SW 1271 (cell line): ENCODE results near the gene WDR93.

Experiments
- DNase-seq, 2 experiments: peaks; one replicate each; lab custom pipeline; 2025; lab: John Stamatoyannopoulos, UW

Gene WDR93

DNA sequence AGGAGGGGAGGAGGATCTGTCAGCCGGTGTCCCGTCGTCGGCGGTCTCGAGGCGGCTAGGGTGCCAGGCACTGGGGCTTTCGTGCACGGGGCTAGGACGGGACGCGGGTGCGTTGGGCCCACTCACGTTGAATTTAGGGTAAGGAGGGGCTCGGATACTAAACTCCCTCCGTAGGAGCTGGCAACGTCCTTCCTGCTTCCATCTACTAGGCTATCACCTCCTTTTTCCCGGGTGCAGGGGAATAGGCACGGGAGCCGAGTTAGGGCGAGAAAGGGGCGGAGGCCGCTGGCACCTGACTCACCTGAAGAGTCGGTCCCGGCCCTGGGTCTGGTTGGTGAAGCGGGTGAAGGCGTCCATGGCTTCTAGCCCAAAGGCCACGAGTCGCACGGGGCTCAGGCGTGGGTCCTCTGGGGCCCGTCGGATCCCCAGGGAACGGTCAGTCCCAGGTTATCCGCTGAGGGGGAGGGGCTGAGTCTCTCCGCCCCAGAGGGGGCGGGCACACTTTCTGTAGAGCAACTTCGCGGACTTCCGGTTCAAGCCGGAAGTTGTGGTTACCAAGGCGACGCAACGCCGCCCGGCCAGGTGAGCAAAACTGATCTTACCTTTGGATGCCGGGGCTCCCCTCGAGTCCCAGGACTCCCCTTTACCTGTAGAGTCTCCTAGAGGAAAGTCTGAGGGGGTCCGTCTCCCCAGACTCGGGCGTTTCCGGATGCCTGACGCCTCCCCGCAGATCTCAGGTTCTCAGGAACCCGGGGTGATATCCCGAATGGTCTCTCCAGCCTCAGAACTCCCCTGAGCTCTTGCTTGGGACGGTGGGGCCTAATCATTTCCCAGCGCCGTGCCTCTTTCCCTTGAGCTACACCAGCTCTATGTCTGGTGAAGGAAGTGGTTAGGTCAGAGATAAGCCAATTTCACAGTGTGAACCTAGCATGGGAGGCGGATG lies at the start of gene WDR93, which contains the start of gene PEX11A:
Gene WDR93 (plus strand): TSS at position 536 of the 943 bp plus-strand sequence. CDS start 10,936 bp downstream, outside the sequence.
Gene PEX11A (minus strand): TSS at position 479 of the 943 bp plus-strand sequence. CDS start 122 bp downstream, at position 357.
- peak; percentile 55 to 80 for DNase-seq

DNA sequence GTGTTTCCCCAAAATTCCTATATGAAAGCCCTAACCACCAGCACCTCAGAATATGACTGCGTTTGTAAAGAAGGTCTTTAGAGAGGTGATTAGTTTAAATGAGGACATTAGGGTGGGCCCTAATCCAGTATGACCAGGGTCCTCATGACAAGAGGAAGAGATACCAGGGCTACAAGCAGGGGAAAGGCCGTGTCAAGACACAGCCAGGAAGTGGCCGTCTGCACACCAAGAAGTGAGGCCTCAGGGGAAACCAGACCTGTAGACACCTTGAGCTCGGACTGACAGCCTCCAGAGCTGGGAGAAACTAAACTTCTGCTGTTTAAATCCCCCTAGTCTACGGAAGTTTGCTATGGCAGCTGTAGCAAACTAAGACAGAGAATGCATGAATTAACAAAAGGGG lies 49.6 kb upstream of the WDR93 start:
- DNase-seq, result no peak

DNA sequence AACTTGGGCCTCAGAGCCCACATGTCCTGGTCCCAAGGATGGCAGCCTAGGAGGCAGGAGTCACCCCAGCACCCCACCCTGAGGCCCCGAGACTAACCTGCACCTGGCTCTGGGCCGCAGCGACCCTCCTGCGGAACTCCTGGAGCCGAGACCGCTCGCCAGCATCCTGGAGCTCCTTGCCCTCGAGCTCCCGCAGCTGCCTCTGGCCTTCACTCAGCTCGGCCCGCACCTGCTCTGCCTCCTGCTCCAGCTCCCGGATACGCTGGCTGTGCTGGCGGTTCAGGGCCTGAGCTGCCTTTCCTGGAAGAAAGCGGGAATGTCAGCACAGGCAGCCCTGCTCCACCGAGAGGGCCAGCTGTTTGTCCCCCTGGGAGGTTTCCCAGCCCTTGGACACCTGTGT lies 48.5 kb upstream of the WDR93 start:
- DNase-seq, result no peak

DNA sequence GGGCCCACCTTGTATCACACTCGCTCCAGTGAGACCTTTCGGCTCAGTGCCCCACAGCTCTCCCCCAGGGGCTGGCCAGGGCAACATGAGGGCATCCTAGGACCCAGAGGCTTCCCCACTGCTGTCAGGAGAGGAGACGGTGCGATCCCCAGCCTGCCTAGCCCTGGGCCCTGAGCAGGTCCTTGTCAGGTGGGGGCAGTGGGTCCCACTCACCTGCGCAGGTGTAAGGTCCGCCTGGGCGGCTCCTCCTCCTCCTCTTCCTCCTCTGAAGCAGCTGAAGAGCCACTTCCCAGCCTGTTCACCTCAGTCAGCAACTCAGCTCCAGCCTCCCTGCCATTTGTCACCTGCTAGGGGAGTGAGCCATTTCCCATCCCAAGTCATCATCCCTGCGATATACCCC lies 44.9 kb upstream of the WDR93 start:
- DNase-seq, result no peak

DNA sequence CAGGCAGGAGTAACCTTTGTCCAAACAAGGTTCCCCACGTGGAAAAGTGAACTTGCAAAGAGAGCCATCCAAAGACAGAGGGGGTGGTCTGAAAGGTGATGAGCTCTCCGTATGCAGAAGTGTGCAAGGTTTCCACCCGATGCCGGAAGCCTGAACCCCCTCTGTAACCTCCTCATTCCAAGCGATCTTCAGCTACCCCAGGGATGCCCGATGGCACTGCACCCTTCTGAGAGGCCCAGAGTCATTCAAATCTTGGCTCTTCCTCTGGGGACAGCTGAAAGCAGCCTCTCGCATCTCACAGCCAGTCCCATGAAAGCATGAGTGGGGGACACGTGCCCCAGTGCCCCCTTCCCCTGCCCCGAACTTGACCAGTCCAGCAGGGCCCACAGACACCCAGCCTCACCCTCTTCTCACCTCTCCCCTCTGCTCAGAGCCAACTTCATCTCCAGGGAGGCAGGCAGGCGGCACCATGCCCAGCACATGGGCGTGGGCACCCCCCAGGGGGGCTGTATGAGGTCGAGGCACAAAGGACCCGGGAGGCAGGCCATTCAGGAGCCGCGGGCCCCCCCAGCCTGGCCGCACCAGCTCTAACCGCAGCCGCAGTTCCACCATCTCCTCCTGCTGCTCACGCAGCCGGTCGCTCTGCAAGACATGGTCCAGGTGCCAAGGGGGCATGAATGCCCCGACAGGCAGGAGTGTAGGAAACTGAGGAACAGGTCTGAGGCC lies 44.0 kb upstream of the WDR93 start:
- DNase-seq, result no peak

DNA sequence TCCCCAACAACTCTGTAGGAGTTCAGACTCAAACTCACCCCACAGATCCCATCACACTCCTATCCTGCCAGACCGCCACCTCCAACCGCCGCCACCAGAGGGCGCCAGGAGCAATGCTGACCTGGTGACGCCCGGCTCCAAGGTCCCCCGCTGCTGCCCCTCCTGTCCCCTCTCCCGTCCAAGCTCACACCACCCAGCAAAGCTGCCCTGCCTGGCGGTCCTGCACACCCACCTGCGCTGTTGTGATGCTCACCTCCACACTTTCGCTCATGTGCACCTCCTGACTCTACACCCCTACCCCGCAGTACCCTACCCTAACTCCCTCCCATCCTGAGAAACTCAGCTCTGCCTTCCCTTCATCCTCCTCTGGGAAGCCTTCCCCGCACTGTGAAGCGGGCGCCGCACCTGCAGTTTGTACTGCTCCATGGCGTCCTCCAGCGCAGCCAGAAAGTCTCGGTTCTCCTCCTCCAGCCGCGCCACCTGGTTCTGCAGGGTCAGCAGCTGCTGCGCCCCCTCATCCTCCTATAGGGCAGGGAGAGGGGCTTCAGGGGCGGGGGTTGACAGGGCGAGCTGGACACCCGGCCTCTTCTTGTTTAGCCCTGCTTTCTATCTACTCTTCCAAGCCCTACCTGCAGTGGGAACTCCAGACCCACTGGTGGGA lies 43.3 kb upstream of the WDR93 start:
- peak in 1 of 2 experiments; percentile 35 for DNase-seq

DNA sequence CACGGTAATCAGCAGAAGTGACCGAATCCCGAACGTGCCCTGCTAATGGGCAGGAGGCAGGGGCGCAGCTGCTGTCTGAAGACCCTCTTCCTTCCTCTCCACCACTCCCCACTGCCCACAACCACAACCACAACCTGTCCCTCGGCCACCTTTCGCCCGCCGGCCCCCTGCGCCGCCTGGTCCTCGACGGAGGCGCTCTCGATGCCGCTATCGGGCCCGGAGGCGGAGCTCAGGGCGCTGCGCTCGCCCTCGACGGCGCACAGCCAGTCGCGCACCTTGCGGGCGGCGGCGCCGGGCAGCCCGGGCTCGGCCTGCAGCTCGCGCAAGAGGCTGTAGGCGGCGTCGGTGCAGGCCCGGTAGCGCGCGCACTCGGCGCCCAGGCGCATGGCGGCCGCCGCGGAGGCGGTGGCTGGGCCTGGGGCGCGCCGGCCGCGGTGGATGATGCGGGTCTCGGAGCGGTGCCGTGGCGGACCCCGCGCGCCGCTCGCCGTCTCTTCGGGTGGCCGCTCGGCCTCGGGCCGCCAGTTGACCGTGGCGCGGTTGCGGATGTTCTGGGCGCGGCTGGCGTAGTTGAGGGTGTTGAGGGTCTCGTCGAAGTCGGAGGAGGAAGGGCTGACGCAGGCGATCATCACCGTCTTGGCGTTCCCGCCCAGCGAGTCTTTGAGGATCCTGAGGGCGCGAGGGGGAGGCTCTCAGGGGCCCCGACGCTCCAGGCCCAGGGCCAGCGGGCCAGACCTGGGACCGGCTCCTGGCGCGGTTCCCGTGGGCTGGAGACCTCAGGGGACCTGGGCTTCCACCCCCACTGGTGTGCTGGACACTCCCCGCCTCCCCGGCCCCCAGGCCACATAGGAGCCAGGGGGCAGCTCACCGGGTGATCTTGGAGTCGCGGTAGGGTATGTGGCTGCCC lies 42.3 kb upstream of the WDR93 start:
- no peak for DNase-seq

DNA sequence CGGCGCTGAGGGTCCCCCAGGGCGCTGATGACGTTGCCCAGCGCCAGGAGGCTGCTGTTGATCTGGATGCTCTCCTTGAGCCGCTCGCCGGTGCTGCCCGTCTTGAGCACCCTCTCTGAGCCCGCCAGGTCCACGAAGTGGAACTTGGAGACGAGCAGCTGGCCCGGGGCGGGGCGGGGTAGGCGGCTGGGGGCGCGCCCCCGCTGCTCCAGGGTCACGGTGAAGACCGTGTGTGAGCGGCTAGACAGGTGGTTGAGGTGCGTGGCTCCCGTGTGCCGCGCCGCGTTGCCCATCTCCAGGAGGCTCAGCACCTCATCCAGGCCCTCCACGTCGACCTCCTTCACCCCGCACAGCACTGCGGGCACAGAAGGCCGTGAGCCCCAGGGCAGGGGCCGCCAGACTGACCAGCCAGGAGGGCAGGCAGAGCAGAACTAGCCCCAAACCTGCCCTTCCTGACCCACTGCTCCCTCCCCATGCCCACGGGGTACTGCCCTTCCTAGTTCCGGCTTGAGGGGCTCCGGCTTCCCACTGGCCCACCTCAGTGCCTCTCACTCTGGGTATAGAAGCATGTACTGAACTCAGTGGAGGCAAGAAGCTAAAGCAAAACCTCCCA lies 41.5 kb upstream of the WDR93 start:
- DNase-seq, result no peak

DNA sequence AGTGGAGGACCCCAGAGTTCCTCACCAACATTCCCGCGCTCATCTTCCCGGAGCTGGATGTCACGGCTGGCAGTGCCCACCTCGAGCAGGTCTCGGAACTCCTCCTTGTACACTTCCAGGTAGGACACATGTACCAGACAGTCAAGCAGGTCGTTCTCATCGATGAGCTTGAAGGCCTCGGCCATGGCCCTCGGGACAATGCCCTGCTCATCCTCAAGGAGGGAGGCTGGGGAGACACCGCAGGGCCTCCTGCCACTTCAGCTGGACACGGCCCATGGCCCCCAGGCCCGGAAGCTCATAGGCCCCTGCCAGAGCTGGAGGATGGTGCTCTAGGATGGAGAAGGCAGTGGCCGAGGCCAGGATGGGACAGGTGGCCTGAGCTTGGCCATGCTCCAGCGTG lies 40.9 kb upstream of the WDR93 start:
- no peak for DNase-seq

DNA sequence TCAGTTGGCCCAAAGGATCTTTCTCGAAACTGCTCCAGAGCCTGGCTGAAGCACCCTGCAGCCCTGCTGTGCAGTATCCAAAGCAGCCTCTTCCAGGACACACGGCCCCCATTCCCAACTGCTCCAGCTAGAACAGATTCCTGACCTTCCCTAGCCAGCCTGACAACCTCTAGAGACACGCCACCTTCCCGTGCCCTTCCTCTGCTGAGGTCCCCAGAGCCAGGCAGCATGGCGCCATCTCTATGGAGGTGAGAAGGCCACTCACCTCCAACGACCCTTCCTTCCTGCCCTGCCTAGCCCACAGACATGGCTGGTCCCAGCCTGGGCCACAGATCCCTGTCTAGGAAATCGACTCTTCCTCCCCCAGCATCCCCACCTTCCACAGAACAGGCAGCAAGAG lies 38.5 kb upstream of the WDR93 start:
- DNase-seq, result no peak

DNA sequence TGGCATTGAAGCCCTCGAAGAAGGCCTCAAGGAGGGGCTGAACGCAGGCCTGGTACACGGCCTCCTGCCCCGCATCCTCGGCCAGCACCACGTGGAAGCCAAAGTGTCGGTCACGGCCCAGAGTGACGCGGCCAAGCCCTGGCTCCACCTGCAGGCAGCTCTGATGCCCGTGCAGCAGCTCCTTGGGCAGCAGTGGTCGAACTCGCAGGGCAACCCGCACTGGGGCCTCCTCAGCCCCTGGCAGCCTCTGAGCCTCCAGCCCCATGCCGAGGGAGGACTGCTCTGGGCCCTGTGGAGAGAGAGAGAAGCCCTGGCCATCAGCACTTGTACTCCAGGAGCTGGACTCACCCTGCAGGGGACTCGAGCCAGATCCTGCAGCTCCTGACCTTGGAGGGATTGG lies 37.9 kb upstream of the WDR93 start:
- DNase-seq, result no peak

DNA sequence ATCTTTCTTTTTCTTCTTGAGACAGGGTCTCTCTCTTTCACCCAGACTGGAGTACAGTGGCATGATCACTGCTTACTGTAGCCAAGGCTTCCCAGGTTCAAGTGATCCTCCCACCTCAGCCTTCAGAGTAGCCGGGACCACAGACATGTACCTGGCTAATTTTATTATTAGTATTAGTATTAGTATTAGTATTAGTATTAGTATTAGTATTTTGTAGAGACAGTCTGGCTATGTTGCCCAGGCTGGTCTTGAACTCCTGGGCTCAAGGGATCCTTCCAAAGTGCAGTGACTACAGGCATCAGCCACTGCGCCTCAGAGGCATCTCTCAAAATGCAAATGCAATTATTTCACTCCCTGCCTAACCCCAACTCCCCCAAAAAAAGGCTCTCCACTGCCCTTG lies 37.0 kb upstream of the WDR93 start:
- no peak for DNase-seq

DNA sequence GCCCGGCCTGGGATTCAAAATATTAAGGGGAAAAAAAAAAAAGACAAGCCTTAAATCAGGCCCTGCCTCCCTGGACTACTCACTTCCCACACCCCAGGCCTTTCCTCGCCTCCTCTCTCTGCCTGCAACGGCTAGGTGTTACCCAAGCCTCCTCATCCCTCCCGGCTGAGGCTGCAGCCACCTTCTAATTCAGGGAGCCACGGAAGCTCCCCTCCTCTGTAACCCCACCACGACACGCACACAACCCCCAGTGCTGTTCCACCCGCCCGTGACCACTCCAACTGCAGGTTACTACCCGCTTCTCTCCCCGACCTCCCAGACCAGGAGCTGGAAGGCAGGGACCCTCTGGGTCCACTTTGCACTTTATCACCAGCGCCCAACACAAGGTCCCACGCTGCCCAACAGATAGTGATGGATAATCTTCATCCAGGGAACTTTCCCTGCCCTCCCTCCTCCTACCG lies 36.3 kb upstream of the WDR93 start:
- DNase-seq, result no peak

DNA sequence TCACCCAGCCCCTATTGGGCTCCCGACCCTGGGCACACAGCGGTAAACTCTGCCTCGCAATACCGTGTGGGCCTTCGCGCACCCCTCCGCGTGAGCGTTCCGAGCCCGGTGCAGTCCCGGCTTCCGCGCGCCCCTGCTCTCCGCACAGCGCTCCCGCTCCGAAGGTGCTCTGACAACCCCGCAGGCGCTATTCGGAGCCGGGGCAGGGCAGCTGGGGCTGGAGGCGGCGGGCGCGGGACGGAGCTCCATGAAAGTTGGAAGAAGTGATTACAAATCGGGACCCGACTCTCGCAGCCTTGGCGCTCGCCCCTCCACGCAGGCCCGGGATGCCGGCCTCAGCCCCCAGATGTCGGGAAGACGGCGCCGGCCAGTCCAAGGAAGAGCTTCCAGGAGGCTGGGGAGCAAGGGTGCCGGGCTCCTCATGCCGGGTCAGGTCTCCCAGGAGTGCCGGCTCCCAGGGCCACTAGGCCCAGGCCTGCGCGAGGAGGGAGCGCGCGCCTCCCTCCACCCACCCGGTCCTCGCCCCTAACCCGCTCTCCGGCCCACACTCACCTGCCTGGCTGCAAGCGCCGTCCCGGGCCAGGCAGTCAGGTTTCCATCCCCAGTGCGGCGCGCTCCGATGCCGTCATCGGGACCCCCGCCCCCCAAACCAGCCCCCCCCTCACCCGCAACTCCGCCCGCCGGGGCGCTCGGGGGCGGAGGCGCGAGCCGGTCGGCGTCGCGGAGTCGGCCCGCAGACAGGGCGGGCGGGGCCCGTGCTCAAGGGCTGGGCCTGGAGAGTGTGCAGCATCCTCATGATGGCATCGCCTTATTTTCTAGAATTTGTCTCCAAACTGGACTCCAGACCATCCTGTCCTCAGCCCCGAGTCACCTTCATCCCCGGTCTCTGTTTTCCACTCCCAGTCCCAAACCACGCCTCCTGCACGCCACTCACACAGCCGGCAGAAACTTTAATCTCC lies 35.5 kb upstream of the WDR93 start, which contains the start of gene KIF7:
Gene KIF7 (minus strand): TSS at position 621 of the 959 bp plus-strand sequence. CDS start 2,537 bp downstream, outside the sequence.
- DNase-seq, result peak; percentile 33 to 55

DNA sequence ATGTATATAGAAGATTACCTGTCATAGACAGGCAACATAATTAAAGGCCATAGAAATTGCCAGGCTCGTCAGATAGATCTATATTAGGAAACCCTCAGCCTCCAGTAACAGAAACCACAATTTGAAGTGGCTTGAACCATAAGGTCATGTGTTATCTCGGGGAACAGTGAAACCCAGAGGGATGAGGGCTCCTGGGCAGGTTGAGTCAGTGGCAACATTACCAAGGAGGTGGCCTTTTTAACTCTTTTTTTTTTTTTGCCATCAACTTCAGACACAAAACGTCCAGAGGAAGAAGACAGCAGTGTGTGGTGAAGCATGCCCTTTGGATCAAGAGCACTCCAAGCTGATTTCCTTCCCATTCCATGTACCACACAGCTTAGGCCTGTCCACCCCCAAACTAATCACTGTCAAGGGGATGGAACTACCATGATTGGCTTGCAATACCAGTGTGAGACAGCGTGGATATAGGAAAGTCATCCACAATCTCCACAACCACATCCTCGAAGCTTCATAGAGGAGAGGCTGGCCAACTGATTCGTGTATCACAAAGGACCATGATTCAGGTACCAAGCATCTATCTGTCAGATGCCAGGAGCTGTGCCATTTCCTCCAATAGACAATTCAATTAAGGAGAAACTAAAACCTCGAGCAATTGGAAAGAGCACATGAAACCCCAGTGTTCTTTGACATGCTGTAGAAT lies 34.3 kb upstream of the WDR93 start:
- DNase-seq, result no peak

DNA sequence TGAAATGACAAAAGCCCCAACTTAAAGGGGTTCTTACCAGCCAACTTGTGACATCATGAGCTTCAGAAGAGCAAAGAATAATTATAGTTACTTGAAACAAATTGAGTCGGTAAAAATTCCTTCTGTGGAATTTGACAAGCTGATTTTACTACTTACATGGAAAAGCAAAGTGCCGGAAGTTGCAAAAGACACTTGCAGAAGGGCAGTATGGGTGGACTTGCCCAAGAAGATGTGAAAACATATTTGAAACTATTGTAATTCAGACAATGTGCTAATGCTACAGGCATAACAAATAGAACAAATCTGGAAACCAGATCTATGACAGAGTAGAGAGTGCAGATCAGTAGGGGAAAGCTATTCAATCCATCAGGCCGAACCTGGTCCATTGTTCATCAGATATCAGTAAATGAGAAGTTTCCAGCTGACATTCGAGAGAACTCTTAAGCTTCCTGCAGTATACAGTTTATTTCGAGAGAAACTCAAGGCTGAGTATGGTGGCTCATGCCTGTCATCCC lies 32.9 kb upstream of the WDR93 start:
- DNase-seq, result no peak

DNA sequence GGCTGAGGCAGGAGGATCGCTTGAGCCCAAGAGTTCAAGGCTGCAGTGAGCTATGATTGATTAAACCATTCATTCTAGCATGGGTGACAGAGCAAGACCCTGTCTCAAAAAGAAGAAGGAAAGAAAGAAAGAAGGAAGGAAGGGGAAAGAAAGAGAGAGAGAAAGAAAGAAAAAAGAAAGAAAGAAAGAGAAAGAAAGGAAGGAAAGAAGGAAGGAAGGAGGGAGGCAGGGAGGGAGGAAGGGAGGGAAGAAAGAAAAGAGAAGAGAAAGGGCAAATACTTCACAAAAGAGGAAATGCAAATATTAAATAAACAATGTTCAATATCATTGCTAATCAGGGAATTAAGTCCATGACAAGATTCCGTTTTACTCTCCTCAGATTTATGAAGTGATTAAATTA lies 31.3 kb upstream of the WDR93 start:
- no peak for DNase-seq

DNA sequence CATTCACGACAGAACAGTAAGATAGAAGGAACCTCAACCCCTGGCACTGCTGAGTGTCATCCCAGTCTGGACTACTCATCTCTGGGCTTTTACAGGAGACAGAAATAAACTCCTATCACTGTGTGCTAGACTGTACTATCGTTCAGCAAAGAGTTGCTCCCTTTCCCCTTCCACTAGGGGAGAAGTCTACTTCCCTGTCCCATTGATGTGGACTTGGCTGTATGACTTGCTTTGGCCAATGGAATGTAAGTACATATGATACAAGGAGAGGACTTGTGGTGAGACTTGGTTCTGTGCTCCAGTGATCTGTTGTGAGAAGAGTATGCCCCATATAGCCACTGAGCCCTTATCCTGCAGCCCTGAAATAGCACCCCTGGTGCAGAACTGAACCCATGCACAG lies 30.1 kb upstream of the WDR93 start:
- DNase-seq, result no peak
